Epidermal melanocyte (primary cell): ENCODE measurements around the gene DHRSX.
"Not testable (repeated sequence)": the region's sequence is repeated elsewhere in the genome, so short reads cannot be mapped to it uniquely, and the experiment has no call there.

ENCODE experiments used
- DNase-seq: peaks from one replicate; pipeline ENCODE4 v3.0.0; 2011; ENCODE audit warnings: low spot score; ENCODE audit not compliant: insufficient read length

Gene DHRSX, protein sequence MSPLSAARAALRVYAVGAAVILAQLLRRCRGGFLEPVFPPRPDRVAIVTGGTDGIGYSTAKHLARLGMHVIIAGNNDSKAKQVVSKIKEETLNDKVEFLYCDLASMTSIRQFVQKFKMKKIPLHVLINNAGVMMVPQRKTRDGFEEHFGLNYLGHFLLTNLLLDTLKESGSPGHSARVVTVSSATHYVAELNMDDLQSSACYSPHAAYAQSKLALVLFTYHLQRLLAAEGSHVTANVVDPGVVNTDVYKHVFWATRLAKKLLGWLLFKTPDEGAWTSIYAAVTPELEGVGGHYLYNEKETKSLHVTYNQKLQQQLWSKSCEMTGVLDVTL

DNA sequence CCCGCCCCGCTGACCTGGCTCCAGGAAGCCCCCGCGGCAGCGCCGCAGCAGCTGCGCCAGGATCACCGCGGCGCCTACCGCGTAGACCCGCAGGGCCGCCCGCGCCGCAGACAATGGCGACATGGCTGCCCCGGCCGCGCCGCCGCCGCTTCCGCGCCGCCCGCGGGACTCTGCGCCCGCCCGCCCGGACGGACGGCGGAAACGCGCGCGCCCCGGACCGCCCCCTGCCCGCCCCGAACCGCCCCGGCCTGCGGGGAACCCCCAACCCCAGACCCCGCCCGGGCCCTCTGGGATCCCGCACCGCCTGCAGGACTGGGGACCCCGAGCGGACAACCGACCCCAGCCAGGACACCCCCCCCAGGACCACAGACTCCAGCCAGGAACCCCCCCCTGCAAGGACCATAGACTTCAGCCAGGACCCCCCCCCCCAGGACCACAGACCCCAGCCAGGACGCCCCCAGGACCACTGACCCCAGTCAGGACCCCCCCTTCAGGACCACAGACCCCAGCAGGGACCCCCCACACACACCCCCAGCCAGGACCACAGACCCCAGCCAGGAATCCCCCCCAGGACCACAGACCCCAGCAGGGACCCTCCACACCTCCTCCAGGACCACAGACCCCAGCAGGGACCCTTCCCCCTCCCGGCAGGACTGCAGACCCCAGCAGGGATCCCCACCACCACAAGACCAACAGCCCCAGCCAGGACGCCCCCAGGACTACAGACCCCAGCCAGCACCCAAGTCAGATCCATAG, at the start of gene DHRSX, which contains the start of gene ZBED1:
Gene DHRSX (minus strand): TSS at position 174 of the 756 bp plus-strand sequence. CDS start 51 bp downstream, at position 123.
Gene ZBED1 (minus strand): TSS at position 174 of the 756 bp plus-strand sequence. CDS start 10,257 bp downstream, outside the sequence.
- peak; percentile 52 for DNase-seq

GRCh38 chrX:2549876-2550275, 49.1 kb upstream of the DHRSX start:
- peak; percentile 20 for DNase-seq

GRCh38 chrX:2548711-2549423, 48.1 kb upstream of the DHRSX start:
- DNase-seq: peak; percentile 22

- DNase-seq: no peak
Observed at GRCh38 chrX:2547736-2548135, 47.0 kb upstream of the DHRSX start.

DNA sequence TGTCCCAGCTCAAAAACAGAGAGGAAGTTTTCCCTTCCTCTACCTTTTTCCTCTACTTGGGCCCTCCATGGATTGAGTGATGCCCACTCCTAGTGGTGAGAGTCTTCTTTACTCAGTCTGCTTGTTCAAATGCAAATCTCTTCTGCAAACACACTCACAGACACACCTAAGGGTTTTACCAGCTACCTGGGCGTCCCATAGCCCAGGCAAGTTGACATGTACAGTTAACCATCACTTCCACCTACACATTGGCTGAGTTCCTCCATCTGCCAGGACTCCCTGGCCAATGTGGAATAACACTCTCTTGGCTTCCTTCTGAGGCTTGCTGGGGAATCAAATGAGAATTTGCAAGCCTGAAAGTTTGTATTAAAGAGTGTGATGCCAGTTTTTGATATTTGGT, 45.7 kb upstream of the DHRSX start:
- DNase-seq: no peak

GRCh38 chrX:2545144-2545543, 44.4 kb upstream of the DHRSX start:
- peak; percentile 8 for DNase-seq

DNA sequence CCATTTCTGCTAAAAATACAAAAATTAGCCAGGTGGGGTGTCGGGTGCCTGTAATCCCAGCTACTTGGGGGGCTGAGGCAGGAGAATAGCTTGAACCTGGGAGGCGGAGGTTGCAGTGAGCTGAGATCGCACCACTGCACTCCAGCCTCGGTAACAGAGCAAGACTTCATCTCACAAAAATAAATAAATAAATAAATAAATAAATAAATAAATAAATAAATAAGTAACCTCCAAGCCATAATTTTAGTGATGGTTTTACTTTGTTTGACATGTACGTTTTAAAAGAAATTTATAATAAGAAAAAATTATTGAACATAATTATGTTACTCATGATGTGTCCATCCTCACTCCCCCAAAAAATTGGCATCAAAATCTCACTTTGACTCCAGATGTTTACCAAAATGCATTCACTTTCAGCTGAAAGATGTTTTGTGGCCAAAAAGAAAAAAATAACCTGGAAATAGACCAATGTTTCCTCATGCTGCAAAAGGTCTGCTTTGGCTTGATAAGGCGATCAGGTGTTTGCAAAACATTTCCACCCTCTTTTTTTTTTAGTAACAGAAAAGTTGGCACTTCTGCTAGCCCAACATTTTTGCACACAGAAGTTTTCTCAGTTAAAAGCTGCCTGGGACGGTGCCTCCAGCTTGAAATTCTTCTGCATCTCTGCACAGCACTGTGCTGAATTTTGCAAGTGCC, 42.2 kb upstream of the DHRSX start:
- DNase-seq: peak; percentile 3

DNA sequence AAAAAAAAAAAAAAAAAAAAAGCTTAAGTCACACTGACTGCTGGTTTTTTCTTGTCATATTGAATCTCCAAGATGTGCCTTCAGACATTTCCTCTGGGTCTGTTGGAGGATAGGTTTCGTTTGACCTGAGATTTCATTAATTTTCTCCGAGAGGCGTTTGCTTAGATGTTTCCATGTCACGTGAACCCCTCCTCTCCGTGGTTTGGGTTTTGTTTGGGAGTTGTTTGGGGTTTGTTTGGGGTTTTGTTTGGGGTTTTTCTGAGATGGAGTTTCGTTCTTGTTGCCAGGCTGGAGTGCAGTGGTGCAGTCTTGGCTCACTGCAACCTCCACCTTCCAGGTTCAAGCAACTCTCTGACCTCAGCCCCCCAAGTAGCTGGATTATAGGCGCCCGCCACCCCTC, 40.8 kb upstream of the DHRSX start:
- no peak for DNase-seq

DNA sequence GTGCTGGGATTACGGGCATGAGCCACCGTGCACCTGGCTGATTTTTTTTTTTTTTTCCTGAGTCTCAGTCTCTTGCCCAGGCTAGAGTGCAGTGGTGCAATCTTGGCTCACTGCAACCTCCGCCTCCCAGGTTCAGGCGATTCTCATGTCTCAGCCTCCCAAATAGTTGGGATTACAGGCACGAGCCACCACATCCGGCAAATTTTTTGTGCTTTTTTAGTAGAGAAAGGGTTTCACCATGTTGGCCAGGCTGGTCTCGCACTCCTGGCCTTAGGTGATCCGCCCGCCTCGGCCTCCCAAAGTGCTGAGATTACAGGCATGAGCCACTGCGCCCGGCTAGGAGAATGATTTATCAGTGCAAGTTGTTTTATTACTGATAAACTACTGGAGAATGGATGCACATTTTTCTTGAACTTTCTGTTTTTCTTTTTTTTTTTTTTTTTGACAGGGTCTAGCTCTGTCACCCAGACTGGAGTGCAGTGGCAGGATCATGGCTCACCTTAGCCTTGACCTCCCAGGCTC, 39.7 kb upstream of the DHRSX start:
- no peak for DNase-seq

DNA sequence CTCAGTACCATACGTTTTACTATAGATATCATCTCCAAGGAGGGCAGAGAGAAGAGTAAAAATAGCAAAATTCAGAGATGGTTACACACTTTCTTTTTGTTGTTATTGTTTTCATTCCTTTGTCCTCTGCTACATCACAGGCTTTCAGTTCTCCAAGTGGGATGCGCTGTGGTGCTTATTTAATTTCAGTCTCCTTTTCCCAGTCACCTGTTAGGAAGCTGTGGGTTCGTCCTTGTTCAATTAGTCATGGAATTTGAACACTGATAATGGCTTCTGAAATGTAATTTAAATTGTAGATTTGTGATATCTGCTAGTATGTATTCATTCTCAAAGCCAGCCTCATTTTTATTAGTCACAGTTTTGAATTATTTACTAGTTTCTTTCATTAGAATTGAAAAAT, 38.8 kb upstream of the DHRSX start:
- no peak for DNase-seq

DNA sequence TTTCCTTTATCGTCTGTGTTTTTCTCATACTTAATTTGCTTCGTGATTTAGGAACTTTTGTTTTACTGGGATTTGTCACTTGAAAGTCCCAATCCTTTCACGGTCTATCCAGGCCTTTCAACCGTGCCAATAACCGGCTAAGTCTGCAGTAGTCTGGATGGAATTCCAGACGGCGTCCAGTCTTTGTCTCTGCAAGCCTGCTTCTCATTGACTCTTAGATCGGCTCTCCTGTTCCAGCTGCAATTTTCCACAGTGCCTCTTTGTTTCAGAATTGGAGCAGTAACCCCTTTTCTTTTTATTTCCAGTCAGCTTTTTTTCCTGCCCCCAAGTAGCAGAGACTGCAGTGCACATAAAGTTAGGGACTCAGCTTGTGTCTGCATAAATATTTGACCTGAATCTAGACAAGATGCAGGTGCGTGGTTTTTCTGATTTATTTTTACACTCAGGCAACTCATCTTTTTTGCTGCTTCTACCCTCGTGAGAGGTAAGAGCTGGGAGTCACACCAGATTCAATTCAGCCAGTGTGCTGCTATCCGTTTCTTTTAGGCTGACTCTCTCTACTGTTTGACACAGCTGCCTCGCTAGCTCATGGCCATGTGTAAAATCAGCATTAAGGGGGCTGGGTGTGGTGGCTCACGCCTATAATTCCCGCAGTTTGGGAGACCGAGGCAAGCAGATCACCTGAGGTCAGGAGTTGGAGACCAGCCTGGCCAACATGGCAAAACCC, 37.4 kb upstream of the DHRSX start:
- no peak for DNase-seq

DNA sequence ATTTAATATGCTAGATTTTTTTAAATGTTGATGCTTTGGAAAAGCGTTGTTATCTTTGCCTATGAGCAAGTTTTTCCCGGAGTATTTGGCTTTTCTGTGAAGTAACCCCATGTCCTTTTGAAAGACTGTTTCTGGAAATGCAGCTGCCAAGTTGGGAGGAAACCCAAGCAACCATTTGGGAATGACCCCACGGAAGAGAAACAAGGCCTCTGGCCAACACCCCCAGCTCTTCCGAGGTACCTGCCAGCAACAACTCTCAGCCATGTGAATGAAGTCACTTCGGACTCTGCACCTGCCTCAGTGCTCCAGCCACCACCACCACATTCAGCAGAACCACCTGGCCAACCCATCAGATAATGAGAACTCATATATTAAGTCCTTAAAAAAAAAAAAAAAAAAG, 36.2 kb upstream of the DHRSX start:
- DNase-seq: no peak

DNA sequence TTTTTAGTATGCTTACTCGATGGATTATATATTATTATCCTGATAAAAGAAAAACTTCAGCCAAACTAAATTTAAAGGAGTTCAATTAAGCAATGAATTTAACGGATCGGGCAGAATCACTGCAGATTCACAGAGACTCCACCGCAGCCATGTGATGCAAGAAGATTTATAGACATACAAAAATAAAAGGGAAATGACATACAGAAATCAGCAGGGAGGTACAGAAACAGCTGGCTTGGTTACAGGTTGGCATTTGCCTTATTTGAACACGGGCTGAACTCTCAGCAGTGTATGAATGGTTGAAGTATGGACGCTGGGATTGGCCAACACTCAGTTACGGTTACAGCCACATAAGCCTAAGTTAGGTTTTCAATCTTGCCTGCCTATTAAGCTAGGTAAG, 35.4 kb upstream of the DHRSX start:
- no peak for DNase-seq

- DNase-seq: not testable (repeated sequence)
Observed at GRCh38 chrX:2534261-2535021, 33.7 kb upstream of the DHRSX start.

DNA sequence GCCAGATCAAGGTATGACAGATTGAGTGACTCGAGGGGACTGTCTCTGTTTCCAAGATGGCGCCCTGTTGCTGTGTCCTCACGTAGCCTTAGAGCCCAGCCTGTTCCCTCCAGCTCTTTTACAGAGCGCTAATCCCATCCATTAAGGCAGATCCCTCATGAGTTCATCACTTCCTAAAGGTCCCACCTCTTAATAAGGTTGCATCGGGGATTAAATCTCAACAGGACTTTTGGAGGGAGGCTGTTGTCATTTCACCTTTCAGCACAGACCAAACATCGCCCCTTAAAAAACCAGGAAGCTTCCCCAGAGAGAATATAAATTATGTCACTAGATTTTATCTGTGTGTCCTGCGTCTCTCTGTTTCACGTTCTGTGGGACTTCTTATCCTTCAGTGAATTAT, 32.6 kb upstream of the DHRSX start:
- DNase-seq: no peak

GRCh38 chrX:2526390-2526789, 25.6 kb upstream of the DHRSX start:
- DNase-seq: no peak

- no peak for DNase-seq
Observed at GRCh38 chrX:2523911-2524310, 23.1 kb upstream of the DHRSX start.

DNA sequence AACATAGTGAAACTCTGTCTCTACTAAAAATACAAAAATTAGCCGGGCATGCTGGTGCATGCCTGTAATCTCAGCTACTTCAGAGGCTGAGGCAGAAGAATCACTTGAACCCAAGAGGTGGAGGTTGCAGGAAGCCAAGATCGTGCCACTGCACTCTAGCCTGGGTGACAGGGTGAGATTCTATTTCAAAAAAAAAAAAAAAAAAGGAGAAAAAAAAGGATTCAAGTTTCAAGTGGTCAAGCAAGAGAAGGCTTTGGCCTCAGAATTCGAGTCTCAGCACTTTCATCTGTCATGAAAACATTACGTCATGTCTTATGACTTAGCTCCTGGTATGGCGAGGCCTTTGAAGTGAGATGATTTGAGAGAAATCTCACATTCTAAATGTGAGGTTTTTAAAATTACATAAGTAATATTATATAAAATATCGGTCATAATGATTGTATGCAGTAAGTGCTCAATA, 21.2 kb upstream of the DHRSX start:
- DNase-seq: no peak

DNA sequence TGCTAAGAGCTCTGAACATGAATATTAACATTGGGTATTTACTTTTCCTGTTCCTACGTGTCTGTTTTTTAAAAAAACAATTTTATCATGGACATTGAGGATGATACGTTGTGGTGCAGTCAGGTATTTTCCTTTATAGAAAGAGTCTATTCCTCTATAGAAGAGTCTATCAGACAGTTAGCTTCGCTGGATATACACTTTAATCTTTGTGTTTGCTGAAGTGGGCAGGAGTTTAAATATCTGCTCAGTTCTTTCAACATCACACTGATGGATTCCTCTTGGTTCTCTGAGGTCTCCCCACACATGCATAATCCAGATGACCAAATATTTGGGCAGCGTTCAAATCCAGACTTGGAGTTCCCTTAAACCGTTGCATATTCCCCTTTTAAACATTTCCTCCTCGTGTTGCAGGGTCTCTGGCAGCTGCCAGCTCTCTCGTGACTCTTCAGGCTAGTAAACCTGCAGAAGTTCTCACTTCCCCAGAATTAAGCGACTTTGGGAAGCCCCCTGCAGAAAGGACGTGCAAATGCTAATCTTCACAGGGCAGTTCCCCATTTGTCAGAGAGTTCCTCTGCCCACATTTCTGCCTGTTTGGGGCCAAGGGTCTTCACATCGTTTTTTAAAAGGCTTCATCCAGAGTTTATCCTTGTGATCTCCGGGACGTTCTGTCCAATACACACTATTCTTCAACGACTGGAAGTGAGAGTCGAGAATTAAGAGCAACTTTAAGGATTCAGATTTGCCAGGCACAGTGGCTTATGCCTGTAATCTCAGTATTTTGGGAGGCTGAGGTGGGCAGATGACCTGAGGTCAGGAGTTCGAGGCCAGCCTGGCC, 20.5 kb upstream of the DHRSX start:
- peak; percentile 38 for DNase-seq
